Stimulated activated naive CD4-positive, alpha-beta T cell treated with Interleukin-2 at 50 U/mL for 16 hours (primary cell): ENCODE results near the gene SELL.
"Not testable (repeated sequence)": the region's sequence is repeated elsewhere in the genome, so short reads cannot be mapped to it uniquely, and the experiment has no call there.

ENCODE experiments used
- DNase-seq: peaks from one replicate; lab custom pipeline; 2025; lab: John Stamatoyannopoulos, UW

Gene SELL

DNA sequence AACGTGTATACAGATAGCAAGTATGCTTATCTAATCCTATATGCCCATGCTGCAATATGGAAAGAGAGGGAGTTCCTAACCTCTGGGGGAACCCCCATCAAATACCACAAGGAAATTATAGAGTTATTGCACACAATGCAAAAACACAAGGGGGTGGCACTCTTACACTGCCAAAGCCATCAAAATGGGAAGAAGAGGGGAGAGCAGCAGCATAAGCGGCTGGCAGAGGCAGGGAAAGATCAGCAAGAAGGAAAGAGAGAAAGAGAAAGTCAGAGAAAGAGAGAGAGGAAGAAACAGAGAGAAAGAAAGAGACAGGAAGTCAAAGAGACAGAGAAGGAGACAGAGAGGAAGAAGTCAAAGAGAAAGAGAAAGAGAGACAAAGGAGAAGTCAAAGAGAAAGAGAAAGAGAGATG lies 44.2 kb downstream of the SELL start:
- not testable (repeated sequence) for DNase-seq

DNA sequence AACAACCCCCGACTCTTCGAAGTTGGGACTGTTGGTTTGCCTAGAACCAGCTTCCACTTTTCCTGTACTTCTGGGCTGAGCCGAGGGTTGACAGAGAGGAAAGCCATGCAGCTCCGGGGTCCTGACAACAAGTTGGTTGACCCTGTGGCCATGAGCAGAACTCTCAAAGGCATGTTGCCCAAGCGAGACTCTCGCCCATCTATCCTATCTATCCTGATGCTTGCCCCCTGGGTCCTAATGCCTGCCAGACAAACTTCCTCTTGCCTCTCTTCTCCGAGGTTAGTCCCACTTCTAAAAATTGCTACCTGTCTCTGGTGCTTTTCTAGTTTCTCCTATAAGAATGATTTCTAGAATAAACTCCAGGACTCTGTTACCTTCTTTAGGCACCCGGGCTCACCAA lies 48.7 kb downstream of the SELL start:
- not testable (repeated sequence) for DNase-seq

DNA sequence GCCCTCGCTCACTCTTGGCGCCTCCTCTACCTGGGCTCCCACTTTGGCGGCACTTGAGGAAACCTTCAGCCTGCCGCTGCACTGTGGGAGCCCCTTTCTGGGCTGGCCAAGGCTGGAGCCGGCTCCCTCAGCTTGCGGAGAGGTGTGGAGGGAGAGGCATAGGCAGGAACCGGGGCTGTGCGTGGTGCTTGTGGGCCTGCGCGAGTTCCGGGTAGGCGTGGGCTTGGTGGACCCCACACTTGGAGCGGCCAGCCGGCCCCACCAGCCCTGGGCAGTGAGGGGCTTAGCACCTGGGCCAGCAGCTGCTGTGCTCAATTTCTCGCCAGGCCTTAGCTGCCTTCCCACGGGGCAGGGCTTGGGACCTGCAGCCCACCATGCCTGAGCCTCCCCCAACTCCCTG lies 50.4 kb downstream of the SELL start:
- DNase-seq = not testable (repeated sequence)

DNA sequence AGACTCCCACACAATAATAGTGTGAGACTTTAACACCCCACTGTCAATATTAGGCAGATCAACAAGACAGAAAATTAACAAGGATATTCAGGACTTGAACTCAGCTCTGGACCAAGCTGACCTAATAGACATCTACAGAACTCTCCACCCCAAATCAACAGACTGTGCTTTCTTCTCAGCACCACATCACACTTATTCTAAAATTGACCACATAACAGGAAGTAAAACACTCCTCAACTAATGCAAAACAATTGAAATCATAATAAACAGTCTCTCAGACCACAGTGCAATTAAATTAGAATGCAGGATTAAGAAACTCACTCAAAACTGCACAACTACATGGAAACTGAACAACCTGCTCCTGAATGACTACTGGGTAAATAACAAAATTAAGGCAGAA lies 52.6 kb downstream of the SELL start:
- DNase-seq = not testable (repeated sequence)

DNA sequence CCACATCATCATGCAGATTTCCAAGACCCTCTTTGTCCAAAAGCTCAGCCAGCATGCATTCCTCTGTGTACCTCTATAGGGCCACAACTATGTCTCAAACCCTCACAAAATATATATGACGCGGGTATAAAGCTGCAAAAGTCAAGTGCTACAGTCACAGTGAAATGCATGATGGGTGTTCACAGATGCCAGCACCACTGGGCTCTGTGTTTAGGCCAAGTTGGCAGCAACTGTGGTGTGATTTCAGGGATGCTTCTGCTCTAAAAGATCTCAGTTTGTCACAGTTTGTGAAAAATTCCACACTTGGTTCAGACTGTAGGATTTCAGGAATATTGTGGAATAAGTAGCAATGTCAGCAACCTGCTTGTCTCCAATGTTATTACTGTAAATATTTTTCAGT lies 57.5 kb downstream of the SELL start:
- DNase-seq = no peak

DNA sequence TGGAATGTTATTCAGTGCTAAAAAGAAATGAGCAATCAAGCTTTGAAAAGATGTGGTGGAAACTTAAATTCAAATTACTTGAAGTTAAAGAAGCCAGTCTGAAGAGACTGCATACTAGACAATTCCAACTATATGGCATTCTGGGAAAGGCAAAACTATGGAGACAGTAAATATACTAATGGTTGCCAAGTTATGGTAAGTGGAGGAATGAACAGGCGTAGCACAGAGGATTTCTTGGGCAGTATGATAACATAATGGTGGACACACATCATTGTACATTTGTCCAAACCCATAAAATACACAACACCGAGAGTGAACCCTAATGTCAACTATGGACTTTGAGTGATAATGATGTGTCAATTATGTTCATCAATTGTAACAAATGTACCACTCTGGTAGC lies 60.4 kb downstream of the SELL start:
- DNase-seq = no peak

DNA sequence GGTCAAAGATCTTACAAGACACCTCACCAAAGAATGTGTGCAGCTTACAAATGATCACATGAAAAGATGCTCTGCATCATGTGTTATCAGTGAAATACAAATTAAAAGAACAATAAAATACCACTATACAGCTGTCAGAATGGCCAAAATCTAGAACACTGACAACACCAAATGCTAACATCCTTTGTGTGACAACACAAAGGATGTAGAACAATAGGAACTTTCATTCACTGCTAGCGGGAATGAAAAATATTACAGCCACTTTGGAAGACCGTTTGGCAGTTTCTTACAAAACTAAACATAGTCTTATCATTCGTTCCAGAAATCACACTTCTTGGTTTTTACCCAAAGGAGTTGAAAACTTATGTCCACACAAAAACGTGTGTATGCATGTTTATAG lies 60.9 kb downstream of the SELL start:
- no peak for DNase-seq

DNA sequence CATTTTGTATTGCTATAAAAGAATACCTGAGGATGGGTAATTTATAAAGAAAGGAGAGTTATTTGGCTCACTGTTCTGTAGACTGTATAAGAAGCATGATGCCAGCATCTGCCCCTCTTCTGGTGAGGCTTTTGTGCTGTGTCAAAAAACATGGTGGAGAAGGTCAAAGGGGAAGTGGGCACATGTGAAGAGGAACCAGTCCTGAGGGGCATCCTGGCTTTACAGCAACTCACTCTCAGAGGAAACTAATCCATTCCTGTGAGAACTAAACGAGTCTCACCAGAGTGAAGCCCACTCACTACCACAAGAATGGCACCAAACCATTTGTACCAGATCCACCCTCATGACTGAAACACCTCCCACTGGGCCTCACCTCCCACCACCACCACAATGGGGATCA lies 62.7 kb downstream of the SELL start:
- DNase-seq = no peak

DNA sequence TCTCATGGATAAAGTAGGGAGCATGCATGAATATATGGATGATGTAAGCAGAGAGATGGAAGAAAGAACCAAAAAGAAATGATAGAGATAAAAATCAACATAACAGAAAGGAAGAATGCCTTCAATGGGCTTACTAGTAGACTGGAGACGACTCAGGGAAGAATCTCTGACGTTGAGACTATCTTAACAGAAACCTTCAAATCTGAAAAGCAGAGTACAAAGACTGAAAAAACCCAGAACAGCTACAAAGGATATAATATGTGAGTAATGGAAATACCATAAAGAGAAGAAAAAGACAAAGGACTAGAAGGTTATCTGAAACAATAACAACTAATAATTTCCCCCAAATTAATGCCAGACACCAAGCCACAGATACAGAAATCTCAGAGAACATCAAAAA lies 63.2 kb downstream of the SELL start:
- DNase-seq = no peak

DNA sequence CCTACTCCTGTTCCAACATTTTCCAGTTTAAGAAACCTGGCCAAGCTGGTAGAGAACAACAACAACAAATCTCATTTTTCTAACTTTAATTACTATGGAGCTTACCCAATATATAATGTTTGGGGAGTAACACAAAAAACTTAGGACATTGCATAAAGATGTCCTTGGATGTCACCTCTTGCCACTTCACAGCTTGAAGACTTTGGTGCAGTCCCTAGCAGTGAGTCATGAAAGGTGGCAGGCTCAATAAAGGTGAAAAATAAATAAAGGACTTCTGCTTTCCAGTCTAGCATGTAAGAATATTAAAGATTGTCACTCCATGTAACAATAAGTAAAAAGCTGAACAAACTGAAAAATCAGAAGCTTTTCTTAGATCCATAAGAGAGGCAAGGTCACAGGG lies 63.9 kb downstream of the SELL start:
- DNase-seq = no peak

DNA sequence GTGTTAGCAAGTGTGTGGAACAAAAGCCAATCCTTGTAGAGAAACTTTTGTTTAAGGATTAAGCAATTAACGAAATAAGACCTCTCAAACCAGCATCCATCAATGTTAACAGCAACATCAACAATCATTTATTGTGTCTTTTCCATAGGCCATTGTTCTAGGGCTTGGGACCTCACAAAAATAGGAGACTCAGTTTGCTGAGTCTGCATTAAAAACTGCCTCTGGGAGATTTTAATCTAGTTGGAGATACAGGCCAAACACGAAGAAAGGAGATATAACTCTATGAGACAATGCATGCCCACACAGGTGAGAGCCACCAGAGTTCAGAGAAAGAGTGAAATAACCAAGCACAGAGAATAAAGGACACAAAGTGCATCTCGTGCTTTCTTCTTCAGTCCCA lies 67.1 kb downstream of the SELL start:
- DNase-seq = no peak
